ENCODE results near the gene NECAB3. TPM values are rescaled to one million over a fixed set of nuclear protein-coding genes. Genes with fewer than 3 reads are reported as not detected.

NECAB3 gene
- total and polyA plus RNA-seq, 2 of the 13 experiments (the other 11 are each of a cell fraction or from before 2014, with no cell fraction given) = 61.5 to 65.5 TPM

- TF ChIP-seq PAXIP1 (CRISPR knock-in tag; conservative IDR thresholded peaks at IDR 0.05) = 0 out of 2 replicates have a peak, but pooled peaks have one; percentile 24
- no peak for TF ChIP-seq SNAPC5 (CRISPR knock-in tag; IDR thresholded peaks at IDR 0.05; ENCODE audit: borderline replicate concordance)
- TF ChIP-seq ZNF709 (CRISPR knock-in tag; IDR thresholded peaks at IDR 0.05) = no peak
- no peak for TF ChIP-seq ZNF619 (CRISPR knock-in tag; IDR thresholded peaks at IDR 0.05)
- no peak for TF ChIP-seq ZNF572 (CRISPR knock-in tag; IDR thresholded peaks at IDR 0.05)
- peak; percentile 84 for TF ChIP-seq RCOR2 (CRISPR knock-in tag; IDR thresholded peaks at IDR 0.05)
- TF ChIP-seq ZNF768 (CRISPR knock-in tag; IDR thresholded peaks at IDR 0.05) = peak; percentile 97
- TF ChIP-seq SIX4 (CRISPR knock-in tag; IDR thresholded peaks at IDR 0.05) = no peak
- peak; percentile 72; the same call in 1 of the 2 replicates for TF ChIP-seq ZNF333 (CRISPR knock-in tag; IDR thresholded peaks at IDR 0.05; ENCODE audit: borderline replicate concordance)
- peak; percentile 32; the same call in 1 of the 2 replicates for TF ChIP-seq PHF20 (CRISPR knock-in tag; IDR thresholded peaks at IDR 0.05)
- 0 out of 2 replicates have a peak, but pooled peaks have one; percentile 15 for TF ChIP-seq SRY (CRISPR knock-in tag; IDR thresholded peaks at IDR 0.05)
- TF ChIP-seq ZNF772 (CRISPR knock-in tag; IDR thresholded peaks at IDR 0.05) = peak; percentile 15; the same call in 1 of the 2 replicates
- TF ChIP-seq ZHX1 (CRISPR knock-in tag; IDR thresholded peaks at IDR 0.05; ENCODE audit: low read depth) = 0 out of 2 replicates have a peak, but pooled peaks have one; percentile 45
- TF ChIP-seq ZFP41 (CRISPR knock-in tag; IDR thresholded peaks at IDR 0.05; ENCODE audit: borderline replicate concordance) = no peak
- peak; percentile 17; the same call in 1 of the 2 replicates for TF ChIP-seq KDM2A (CRISPR knock-in tag; IDR thresholded peaks at IDR 0.05; ENCODE audit: borderline replicate concordance, low read depth)
- peak; percentile 92 for TF ChIP-seq DZIP1 (CRISPR knock-in tag; IDR thresholded peaks at IDR 0.05)
- TF ChIP-seq MZF1 (CRISPR knock-in tag; IDR thresholded peaks at IDR 0.05; ENCODE audit: borderline replicate concordance) = peak; percentile 56; the same call in 1 of the 2 replicates
- TF ChIP-seq SIN3A (IDR thresholded peaks at IDR 0.05; ENCODE audit: borderline replicate concordance, low read depth, low read length) = peak; percentile 22; the same call in 1 of the 2 replicates
- 0 out of 2 replicates have a peak, but pooled peaks have one; percentile 33 for TF ChIP-seq ZBTB21 (CRISPR knock-in tag; IDR thresholded peaks at IDR 0.05)
- 0 out of 2 replicates have a peak, but pooled peaks have one; percentile 9 for TF ChIP-seq NR2F6 (IDR thresholded peaks at IDR 0.05)
- TF ChIP-seq NR2F6 (CRISPR knock-in tag; IDR thresholded peaks at IDR 0.05) = 0 out of 2 replicates have a peak, but pooled peaks have one; percentile 18
Measured at GRCh38 chr20:33685328-33686099, 11.3 kb upstream of the NECAB3 start (continued).
